Daoy (cell line): Measurements from ENCODE around the gene IGFBP5. TPM values are rescaled to one million over a fixed set of nuclear protein-coding genes. Genes with fewer than 3 reads are reported as not detected.

Source experiments
- DNase-seq: peaks from one replicate; pipeline ENCODE4 v3.0.0-alpha.2; 2015; ENCODE audit warnings: low read depth
- total RNA-seq: library from RNA; depleted of rRNA; stranded (reverse); fragments of >200 nt; shearing (Covaris generic); gene quantifications from 2 replicates; pipeline ENCODE4 v1.2.3, GENCODE V29; 2014; rRNA removed

The IGFBP5 gene, protein sequence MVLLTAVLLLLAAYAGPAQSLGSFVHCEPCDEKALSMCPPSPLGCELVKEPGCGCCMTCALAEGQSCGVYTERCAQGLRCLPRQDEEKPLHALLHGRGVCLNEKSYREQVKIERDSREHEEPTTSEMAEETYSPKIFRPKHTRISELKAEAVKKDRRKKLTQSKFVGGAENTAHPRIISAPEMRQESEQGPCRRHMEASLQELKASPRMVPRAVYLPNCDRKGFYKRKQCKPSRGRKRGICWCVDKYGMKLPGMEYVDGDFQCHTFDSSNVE
- total RNA-seq: 2.9 and 3.5 TPM in 2 replicates

DNA sequence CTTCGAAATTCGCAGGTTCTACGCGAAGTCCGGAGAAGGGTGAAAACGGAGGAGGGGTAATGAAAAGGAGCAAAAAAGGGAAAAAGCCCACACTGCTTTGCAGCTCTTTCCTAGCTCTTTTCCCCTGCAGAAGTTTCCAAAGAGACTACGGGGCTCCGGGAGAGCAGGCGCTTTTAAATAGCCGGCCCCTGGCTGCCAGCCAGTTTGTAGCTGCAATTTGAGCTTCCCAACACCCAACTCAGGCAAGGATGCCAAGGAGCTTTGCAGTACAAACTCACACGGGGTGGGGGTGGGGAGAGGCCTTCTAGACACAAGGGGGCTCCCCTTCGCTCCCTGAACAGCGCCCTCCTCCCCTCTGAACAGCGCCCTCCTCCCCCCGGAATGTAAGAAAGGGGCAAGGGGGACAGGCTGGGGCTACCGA lies at the start of gene IGFBP5:
IGFBP5 (minus strand) TSS at position 149 of the 421 bp plus-strand sequence. CDS start 774 bp downstream, outside the sequence.
- peak; percentile 71 for DNase-seq

DNA sequence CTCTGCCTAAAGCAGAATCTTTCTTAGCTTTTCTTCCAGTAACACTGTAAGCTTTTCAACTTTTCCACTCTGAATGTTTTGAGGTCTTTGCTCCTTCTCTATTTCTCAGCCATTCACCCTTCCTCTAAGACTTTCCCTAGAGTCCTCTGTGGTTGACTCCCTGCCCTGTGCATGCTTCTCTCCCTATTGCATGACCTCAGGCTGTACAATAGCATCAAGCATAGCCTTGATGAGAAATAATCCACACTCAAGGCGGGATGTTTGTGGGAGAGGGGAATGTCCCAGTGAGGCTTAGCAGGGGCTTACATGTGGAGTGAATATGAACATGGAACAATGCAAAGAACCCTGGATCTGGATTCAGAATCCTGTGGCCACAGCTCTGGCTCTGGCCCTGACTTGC lies 48.4 kb upstream of the IGFBP5 start:
- DNase-seq: no peak

DNA sequence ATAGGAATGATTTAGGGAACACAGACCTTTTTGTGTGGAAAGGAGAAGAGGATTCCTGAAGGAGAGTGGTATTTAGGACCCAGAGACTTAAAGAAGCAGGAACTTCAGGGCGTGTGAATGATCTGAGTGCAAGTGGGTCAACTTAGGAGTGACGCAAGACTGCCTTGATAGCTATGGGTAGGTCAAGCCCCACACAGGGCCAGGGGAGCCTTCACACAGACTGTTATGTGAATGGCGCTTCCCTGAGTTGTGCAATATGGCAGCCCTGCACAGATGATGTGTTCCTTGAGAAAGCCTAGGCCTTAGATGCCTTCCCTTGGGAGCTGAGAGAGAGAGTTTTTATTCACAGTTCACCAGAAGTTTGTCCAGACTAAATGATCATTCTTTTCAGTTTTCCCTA lies 47.1 kb upstream of the IGFBP5 start:
- no peak for DNase-seq

DNA sequence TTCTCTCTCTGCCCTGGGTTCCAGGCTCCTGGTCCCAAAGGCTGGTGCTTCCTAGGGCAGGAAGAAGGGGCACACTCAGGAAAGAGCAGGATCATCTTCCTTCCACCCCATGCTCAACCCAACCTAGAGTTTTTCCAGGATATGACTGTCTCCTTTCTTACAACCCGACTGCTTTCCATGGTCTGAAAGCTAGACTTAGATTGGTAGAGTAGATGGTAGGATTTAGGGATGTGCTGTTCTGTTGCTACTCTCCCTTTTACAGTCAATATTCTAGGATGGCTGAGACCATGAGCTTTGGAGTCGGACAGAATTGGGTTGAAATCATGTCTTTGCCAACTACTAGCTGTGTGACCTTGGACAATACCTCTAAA lies 45.9 kb upstream of the IGFBP5 start:
- DNase-seq: no peak

DNA sequence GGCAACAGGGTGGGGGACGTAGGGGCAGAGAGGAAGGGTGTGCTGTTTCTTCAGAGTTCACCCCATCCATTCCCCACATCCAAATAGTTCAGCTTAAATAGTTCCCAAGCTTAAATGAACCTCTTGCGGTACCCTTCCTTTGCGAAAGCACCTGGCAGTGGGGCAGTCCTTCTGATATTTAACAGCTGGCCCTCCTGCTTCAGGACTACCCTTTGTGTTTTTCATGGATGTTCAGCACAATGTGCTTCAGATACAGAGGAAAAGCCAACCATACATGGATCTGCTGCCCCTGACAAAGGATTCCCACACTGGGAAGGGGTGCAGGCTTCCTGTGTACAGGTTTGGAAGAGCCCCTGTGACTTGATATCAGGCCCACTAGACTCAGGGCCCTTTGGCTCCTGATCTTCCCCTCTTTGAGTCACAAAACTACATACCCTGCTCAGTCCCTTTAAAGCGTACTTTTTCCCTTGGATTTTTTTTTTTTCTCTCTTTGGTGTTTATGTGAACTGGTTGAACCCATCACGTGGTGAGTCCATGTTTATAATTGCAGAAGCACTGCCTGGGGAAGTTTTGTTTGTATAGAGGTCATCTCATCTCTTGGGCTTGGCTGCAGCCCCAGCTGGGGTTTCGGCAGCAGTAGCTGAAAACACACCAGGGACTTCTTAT lies 45.3 kb upstream of the IGFBP5 start:
- DNase-seq: no peak

DNA sequence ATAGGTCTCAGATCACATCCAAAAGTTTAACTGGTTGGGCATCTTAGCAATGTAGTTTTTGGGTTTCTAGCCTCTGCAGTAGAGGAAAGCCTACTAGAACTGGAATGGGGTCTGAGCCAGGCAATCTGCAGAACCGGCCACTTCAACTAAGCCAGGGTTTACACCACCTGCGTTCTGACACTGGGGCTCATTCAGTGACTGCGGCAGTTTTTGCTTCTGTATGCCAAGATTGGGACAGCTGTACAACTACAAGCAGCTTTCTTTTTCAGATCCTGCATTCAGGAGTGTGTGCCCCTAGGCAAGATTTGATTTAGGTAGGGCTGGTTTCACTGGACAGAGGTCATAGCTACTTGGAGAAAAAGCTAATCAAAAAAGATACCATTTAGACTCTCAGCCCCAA lies 43.7 kb upstream of the IGFBP5 start:
- no peak for DNase-seq

DNA sequence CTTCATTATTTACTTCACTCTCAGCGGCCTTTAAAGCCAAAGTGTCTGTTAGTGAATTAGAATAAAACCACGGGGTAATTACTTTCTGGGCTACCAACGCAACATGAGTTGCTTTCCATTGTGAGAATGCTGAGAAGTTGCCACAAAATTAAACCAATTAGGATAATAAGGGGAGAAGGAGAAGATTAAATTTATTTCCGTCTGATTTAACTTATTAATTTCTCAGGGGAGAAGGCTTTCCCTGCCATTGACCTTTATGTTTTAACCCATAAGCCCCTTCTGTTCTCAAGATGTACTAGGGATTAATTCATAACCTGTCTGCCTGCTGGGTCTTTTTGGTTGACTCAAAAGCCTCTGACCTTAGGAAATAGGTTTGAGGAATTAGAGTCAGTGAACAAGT lies 42.3 kb upstream of the IGFBP5 start:
- DNase-seq: no peak

DNA sequence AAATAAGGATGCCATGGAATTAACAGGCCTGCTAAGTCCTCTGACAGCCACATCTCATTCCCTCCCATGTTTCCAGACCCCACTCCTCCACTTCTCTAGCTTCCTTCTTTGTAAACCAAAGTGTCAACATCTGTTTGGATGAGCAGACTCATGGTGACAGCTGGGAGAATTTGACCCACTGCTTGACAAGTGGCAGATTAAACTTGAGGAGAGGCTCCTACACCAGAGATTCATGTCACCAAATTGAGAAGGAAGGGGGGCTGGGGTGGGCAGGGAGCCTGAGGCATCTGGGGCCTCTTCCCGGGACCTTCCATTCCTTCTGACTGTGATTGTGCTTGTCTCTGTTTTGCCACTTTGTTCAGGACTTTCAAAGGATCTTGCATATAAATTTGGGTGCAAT lies 41.0 kb upstream of the IGFBP5 start:
- no peak for DNase-seq

DNA sequence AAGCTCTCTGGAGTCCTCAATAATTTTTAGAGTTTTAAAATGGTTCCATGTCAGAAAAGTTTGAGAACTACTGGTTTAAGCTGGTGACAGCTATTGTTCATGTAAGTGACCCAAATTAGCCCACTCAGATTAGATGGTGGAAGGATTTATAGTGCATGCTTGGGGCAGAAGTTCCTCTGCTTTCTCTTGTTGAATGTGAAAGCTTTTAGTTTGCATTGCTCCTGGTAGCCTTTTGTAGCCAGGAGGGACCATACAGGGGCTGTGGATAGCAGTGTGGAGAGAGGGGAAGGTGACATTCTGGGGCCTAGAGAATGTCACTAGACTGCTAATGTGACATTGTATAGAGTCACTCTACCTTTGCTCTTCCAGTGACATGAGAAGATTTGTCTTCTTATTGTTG lies 40.3 kb upstream of the IGFBP5 start:
- no peak for DNase-seq

DNA sequence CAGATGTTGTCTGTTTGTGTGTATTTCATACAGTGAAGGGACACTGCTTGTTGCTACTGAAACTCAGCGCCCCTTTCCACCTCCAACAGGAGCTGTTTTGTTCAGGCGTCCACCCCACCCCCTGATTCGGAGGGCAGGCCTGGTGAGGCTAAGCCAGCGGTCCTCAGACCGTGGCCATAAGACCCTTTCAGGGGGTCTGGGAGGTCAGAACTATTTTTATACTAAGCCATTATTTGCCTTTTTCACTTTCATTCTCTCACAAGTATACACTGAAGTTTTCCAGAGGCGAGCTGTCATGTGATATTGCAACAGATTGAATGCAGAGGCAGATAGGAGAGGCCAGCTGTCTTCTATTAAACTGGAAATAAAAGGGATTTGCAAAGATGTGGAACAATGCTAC lies 39.7 kb upstream of the IGFBP5 start:
- no peak for DNase-seq

DNA sequence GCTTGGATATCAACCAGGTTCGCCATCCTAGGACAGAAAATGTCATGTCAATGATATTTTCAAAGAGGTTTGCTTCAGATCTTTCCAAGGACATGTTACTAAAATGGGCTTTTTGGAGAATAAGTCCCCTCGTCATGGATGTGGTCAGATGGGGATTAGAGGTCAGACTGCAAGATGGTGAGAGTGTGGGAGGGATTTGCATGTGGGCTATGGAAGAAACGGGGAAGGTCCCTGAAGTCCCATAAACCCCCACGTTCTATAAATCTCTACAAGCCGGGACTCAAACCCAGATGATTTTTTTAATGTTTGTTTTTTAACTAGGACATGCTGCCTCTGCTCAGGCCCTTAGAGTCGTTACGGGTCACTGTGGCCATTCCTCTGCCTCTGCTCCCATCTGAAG lies 37.7 kb upstream of the IGFBP5 start:
- DNase-seq: no peak

DNA sequence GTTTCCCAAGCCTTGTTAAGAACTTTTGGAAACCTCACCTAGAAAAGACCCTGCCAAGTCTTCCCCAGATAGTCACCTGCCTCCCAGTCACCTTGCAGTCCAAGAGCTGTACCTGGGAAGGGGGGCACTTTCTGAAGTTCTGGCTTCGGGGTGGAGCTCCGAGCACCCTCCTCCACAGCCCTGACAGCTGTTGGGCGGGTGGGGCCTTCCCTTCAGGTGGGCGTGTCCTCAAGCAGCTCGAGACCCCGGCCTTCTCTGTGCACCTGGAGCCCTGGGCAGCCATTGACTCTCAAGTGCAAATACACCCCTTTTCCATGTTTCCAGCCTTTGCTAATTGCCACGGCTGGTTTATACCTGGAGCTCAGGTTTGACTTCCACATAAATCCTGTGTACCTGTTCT lies 37.0 kb upstream of the IGFBP5 start:
- DNase-seq: no peak

DNA sequence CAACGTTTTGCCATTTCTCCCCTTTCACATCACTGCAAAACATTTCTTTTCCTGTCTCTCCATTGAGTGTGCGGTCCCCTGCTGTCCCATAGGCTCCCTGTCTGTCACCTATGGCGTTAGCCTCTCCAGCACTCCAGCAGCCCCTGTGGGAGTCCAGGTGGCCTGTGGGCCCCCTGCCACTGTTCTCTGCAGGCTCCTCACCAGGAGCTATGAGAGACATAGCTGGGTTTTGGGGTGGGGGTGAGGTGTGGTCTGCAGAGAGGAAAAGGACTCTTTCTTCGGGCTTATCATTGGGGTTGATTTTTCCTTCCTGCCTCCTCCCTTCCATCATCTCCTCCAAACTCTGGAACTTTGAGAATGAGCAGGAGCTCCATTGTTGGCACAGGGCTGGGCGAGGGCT lies 36.1 kb upstream of the IGFBP5 start:
- no peak for DNase-seq

DNA sequence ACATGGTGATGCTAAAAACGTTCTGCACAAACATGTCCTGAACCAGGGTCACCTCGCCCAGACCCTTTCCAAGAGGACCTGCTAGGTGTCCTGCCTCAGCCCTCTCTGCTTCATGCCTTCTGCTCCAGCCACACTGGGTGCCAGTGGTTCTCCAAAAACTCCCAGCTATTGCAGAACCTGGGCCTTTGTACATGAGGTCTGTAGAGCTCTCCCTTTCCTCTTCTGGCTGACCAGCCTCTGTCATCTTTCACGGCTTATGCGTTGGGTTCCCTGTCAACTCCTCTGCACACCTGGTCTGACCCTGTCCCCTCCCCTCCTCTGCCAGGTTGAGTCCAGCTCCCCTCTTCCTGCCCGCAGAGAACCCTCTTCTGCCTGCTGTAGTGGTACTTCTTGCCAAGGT lies 35.5 kb upstream of the IGFBP5 start:
- no peak for DNase-seq

DNA sequence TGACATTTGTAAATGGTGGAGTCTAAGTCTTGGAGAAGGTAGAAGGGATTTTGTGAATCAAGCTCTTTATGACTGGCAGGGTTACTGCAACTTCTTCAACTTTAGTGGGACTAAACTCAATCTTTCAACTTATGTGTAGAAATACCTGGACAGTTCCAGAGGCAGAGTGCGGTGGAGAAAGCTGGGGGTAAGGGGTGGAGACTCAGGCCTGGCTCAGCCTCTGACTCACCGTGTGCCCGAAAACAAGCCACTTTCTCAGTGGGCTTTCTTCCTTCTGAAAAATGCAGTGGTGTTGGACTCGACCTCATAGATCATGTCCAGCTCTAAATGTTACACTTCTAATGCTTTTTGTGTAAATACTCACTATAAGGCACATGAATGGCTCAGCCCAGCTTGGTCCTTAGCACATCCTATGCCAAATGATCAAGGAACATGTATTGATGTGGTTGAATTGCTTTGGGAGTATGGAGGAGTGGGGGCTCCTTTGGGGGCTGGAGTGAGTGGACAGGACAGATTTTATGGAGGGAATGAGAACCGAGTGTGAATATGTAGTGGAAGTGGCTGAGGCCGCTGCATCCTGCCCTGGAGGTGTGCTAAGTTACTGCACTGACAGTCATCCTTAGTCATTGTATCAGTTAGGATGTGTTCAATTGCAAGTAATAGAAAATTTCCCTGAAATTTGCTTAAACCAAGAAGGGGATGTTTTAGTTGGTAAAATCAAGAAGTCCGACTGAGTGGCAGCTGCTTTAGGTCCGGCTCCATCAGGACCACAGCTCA lies 32.2 kb upstream of the IGFBP5 start:
- no peak for DNase-seq

DNA sequence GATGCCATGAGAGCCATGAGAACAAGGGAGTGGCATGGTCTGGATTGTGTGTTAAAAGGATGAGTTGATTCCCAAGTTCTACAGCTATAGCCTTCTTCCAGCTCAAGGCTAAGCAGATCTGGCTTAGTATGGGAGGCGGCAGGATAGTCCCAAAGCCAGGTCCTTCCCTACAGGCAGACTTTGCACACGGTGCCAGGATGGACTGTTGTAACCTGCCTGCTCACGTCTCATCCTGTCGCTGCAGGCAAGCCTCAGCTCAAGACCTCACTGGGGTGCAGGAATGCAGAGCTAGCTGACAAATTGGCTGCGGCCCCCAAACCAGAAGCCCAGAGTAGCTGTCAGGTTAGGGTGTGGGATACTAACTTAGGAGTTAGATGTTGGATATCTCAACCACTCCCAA lies 28.8 kb upstream of the IGFBP5 start:
- no peak for DNase-seq

DNA sequence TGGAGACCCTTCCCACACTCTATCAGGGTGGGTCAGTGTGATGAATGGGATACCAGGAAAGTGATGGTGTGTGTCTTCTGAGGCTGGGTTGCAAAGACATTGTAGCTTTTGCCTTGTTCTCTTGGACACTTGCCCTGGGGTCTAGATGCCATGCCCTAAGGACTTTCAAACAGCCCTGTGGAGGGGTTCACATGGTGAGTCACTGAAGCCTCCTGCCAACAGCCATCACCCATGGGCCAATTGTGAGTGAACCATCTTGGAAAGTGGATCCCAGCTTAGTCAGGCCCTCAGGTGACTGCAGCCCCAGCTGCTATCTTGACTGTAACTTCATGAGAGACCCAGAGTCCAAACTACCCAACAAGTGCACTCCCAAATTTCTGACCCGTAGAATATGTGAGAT lies 25.8 kb upstream of the IGFBP5 start:
- DNase-seq: no peak

DNA sequence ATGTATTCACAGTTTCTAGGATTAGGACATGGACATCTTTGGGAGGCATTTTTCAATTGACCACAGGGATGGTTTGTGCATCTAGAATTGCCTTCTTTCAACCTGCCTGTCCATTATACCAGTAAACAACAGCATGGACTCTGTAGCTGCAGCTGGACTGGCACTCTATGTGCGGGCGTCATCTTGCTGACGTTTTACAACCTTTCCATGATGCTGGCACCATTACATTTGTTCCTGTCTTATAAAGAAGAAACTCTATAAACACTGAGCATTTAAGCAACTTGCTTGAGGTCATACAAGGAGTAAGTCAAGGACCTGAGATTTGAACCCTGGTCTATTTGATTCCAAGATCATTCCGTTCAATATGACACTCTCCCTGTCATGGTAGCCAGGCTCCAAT lies 25.4 kb upstream of the IGFBP5 start:
- DNase-seq: no peak

DNA sequence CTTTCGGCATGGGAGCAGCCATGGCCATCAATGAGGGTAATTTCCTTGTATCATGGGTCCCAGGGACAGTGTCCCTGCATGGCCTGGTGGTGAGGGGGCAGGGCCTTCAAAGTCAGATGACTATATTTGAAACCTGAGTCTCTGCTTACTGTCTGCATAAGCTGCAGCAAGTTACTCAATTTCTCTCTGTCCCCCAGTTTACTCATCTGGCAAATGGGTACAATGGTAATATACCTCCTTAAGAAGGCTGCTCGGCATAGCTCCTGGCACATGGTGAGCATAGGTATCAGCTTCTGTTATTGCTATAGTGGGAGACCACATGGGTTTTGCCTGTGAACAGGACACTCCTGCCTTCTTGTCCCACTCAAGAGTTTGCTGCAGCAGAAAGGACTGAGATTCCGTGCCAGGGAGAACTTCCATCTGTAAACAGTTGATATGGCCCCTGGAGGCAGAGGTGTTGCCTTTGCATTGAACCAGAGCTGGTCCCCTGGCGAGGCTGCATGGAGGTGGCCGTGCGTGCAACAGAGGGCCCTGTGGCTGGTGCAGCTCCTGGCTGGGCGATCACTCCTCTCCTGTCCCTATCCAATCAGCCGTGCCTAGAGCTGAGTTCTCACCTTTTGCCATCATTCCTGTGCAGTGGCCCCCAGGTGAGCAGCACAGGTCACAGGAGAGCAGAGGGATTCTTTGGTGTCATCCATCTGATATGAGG lies 22.7 kb upstream of the IGFBP5 start:
- DNase-seq: no peak

DNA sequence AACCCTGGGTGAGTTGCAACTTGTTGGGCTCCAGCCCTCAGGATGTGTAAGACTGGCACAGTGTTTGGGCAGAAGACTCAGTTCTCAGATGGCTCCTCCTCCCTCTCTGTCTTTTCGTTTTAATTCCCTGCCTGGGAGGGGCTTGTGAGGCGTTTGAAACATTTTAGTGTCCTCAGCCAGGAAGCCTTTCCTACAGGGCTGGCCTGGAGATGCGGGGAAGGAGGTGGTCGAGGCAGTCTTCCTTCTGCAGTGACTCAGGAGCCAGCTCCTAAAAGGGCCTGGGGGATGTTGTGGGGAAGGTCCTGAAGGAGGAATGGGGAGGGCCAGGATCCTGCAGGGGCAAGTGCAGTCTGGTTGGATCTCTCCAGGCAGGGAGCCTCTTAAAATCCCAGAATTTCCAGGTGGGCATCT lies 22.1 kb upstream of the IGFBP5 start:
- DNase-seq: no peak

DNA sequence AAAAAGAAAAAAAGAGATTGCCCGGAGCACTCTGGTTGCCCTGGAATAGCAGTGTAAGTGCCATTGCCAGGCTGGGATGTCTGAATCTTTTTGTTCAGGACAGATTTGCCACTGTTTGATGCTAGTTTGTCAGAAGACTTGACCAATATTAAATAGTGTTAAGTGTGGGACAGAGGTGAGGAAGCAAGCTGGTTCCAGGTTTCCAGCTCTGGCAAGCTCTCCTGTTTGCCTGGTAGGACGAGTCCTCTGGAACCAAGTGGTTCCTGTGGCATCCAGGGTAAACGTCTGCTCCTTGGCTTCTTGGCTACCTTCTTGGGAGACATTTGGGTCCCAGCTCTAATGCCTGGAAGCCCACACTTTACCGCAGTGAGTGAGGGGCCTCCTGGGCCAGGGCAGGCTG lies 20.8 kb upstream of the IGFBP5 start:
- DNase-seq: no peak

DNA sequence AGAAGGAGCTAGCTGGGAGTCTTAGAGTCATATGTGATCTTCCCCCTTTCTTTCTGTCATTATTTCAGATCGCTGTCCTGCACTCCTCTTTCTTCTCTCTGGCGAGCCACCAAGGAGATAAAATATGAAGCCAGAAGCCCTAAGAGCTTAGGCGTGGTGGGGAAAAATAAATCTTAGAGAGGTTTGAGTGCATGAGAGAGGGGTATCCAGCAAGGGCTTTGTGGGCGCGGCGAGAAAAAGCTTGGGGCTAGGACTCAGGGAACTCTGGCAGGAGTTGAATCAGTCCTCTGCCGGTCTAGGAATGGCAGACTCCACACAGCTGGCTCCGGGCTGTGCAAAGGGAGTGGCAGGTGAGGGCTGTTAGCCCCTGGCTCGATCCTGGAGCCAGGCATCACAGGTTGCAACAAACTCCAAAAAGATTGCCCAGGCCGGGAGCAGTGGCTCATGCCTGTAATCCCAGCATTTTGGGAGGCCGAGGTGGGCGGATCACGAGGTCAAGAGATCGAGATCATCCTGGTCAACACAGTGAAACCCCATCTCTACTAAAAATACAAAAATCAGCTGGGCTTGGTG lies 20.1 kb upstream of the IGFBP5 start:
- no peak for DNase-seq
